GM19025 (cell line): ENCODE data around the gene PCED1B.
A peak's percentile ranks its signal among the peaks of the same experiment; 100 is the strongest.
"Not testable (repeated sequence)": the region's sequence is repeated elsewhere in the genome, so short reads cannot be mapped to it uniquely, and the experiment has no call there.

Source experiments
- ATAC-seq: cut with Tn5 transposase; IDR thresholded peaks from one replicate; pipeline ENCODE4 v1.9.1; 2021; ENCODE audit warnings: mild to moderate bottlenecking, low read depth, moderate library complexity; ENCODE audit not compliant: unreplicated experiment

Gene PCED1B

DNA sequence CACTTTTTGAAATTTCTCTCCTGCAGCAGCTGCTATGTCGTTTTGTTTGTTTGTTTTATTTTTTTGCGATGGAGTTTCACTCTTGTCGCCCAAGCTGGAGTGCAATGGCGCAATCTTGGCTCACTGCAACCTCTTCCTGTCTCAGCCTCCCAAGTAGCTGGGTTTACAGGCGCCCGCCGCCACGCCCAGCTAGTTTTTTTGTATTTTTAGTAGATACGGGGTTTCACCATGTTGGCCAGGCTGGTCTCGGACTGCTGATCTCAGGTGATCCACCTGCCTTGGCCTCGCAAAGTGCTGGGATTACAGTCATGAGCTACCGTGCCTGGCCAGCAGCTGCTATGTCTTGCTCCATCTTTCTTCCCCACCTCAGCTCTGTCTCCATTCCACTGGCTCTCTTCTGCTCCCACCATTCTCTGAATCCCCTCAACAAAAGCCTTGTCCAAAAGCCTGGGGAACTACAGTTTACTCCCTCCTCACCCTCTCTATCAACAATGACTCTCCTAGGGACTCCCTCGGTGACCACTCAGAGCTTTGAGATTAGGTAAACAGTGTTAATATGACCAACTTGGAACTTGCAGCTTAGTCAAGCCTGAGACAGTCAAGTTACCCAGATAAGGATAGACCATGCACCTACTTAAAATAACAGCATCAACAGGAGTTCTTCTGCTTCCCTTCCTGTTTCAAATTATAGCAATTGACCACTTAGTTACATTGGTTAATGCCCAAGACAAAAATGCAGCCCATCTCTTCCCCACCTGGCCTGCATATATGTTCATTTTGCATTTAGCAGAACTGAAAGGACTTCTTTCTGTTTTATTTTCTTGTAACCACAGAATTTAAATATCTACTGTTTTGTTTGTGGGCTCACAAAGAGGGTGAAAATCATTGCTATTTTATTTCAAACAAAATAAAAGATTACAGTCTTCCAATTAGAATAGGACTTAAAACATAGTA, 189.4 kb downstream of the PCED1B start:
- peak; percentile 80 for ATAC-seq

DNA sequence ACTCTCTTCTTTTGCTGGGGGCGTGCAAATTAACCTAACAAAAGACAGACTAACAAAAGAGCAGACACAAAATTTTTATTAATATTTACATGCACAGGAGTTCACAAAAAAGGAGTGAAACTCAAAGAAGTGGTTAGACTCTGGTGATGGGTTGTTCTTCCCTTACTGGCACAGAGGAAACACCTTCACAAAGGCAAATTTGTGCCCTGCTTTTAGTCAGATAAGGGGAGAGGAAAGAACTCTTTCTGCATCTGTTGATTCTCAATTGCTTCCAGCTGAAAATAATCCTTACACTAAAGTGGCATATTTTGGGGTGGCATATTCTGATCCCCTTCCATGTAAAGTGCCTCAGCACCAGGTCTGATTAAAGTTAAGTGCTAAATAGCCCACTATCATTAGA, 190.5 kb downstream of the PCED1B start:
- no peak for ATAC-seq

DNA sequence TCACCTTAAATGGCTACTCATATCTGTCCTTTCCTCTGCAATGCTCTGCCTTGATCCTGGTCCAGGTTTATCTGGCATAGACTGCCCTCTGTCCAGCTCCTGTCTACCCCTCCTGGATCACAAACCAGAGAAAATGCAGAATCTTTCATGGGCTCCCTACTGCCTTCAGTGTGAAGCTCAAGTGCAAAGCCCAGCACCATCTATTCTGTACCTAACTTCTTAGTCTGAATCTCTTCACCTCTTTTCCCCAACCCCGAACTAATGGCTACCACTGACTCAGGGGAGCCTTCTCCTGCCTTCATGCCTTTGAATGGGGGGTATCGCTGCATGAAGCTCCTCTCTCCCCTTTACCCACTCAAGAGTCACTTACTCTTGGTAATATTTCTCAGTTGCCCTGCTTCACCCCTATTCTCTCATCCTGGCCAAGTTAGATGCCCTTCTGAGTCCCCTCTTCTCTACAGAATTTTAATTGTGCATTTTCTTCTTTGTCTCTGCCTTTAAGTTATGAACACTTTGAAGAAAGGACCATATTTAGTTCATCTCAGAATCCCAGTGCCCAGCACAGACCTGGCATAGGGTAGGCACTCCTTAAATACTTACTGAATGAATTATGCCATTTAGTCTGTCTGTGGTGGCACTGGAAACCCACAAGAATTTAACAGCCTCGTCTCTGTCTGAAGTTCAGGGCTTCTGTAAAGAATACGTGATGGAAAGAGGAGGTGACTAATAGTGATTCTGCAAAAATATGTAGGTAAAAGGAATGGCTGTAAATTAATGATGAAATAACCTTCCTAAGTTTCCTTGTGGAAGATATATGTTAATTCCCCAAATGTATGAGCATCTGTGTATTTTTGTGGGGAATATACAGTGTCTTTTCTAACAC, 191.6 kb downstream of the PCED1B start:
- ATAC-seq: no peak

DNA sequence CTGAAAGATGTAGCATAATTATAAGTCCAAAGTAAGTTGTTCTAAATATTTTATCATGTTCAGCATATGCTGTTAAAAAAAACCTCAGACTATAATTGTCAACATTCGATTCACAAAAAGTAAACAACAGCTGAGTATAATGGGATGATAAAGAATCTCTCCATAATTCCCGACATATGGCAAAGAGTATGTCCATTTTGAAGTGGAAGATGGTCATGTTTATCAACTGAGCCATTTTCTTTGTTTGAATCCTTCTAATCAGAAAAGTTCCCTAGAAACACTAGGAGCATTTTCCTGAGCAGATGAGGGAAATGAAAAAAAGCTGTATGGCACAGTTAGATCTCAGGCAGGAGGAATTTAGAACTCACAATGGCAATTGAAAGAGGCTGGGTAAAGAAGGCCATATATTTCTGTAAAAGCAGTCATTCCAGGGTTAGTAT, 192.4 kb downstream of the PCED1B start:
- no peak for ATAC-seq

DNA sequence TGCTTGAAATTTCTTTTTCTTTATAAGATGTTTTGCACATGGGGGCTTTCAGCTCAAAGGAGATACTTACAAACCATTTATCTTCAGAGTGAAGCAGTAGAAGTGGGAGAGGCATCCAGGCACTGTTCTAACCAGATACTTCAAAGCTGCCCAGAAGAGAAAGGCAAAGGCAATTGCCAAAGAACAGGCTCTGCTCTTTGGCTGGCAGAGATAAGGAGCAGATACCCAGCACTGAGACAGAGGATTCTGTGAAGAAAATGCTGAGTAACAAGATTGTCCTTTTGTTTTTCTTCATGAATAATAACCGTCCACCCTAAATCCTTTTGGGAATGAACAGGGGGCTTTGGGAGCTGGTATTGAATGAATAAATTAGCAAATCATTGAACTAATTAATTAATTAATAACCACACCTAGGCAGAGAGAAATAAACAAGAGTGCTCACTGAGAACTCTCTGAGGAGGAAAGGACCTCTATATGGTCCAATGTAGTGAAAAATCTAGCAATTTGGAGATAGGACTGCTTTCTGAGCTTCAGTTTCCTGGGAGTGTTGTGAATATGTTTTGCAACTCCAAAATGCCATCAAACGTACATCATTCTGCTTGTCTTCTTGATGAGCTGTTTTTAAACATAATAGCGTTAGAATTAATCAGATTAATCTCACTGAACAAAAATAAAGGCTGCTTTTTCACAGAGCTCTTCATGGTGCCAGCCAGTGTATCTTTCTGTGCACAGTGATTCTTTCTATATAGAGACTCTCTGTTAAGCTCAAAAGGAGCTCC, 193.2 kb downstream of the PCED1B start:
- no peak for ATAC-seq

DNA sequence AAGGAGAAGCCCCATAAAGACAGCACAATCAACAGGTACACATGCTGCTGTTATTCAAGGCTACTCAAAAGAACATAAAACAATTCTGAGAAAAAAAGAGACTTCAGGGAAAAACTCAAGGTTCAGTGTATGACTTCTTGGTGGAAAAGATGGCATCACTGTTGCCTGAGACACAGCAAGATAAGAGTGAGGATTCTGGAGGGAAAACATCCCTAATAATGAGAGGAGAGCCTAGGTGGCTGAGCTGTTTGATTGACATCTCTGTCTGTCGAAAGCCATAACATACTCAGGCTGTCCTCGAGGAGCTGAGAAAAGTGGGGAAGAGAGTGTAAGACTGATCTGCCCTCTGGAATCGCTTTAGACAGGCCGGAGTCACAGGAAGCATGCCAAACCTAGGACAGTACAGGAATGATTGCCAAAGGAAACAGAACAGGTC, 193.8 kb downstream of the PCED1B start:
- ATAC-seq: no peak

DNA sequence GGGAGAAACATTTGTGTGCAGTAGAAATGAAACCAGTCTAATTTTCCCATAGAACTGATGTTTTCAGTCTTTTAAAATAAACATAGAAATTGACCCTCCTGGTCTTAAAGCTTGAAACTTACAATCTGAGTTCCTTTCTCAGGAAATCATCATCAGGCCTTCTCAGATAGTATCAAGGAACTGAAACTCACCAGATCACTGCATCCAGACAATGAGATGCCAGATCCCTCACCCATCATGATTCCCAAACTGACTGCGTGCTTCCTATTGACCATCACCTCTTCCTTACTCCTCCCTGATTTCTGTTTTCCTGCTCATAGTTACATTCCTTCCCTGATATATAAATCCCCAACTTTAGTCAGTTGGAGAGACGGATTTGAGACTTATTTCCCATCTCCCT, 195.3 kb downstream of the PCED1B start:
- no peak for ATAC-seq

DNA sequence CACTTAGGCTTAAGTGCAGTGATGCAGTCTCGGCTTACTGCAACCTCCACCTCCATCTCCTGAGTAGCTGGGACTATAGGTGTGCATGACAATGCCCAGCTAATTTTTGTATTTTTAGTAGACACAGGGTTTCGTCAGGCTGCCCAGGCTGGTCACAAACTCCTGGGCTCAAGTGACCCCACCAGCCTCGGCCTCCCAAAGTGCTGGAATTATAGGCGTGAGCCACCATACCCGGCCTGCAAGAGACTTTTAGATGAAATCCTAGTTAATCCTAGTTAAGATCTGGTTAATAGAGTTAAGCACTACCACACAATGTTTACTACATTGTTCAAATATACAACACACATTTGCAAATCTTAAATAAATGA, 196.8 kb downstream of the PCED1B start:
- no peak for ATAC-seq

DNA sequence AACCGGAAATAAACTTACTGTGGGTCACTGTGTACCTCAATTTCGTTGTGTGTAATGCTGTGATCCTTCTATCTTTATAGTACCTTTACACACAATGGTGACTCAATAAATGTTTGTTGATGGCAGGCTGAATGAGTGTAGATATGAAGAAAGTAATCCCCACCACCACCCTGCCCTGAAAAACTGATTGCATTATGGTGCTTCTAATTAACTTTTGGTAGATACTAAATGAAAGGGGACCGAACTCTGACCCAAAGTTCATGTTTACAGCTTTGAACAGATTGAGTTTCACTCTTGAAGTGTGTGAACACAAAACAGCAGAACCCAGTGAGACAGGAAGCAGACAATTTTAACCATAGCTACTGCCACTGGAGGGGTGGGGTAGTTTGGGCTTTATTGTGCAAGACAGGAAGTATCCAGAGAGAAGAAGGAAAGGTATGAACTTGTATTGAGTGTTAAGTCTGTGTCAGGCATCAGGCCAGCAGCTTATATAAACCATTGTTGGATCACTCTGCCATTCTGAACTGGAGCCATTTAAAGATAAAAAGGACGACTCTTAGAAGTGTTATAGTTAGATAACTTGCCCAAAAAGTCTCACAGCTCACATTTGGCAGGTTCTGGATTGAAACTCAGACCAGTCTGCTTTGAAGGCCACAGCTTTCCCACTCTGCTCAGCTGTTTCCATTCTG, 197.3 kb downstream of the PCED1B start:
- ATAC-seq: peak; percentile 90

DNA sequence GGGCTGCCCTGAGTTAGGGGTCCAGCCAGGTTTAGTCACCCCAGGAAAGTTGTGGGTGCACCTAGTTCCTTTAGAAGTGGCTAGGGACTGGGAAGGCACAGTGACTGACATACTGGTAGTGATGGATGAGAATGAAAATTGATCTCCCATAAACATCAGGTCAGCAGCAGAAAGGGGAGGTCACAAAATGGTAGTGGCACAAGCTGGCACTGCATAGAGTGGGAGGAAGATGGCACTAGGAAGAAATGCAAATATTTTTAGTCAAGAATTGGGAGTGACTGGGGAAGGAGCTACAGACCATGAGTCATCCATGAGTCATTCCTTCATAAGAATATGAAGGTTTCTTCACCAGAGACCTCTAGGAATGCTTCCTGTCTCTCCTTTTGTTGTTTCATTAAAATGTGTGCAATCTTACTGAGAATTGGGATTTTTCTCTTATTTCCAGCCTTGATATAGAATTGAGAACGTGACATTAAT, 198.6 kb downstream of the PCED1B start:
- ATAC-seq: no peak

DNA sequence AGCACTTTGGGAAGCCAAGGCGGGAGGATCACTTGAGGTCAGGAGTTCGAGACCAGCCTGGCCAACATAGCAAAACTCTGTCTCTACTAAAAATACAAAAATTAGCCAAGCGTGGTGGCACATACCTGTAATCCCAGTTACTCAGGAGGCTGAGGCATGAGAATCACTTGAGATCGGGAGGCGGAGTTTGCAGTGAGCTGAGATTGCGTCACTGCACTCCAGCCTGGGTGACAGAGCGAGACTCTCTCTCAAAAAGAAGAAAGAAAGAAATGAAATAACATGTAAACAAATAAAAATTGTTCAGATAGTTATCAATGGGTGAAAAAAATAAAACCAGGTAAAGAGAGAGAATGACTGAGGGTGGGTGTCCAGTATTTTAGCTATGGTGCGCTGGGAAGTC, 200.3 kb downstream of the PCED1B start:
- ATAC-seq: not testable (repeated sequence)

DNA sequence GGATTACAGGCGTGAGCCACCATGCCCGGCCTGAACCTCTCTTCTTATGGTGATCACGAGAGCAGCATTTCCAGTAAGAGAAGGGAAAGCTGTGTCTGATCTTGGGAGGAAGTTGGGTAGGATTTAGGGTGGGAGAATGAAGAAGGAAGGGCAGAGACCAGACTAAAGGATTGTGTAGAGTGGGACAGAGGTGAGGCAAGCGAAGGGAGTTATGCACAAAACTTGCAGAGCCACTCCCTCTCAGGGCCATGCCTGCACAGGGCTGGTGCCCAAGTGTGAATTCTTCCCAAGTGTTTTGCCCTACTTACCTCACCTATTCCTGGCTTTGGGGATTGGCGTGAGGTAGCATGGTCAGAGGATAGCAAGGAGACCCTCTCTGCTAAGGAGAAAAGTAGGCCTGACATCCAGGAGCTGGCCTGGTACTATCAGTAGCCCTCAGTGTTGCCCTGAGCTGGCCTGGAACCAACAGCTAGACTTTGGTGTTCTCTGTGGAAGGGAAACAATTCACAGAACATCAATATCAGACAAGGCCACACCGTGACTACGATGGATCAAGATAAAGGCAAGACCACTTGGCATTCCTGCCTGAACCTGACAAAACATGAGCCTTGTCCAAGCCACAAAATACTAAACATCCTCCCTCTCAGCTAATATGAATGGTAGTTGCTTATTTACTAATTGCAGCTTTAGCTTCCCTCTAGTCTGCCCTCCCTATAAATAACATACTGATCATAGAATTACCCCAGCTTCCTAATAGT, 201.3 kb downstream of the PCED1B start:
- no peak for ATAC-seq

DNA sequence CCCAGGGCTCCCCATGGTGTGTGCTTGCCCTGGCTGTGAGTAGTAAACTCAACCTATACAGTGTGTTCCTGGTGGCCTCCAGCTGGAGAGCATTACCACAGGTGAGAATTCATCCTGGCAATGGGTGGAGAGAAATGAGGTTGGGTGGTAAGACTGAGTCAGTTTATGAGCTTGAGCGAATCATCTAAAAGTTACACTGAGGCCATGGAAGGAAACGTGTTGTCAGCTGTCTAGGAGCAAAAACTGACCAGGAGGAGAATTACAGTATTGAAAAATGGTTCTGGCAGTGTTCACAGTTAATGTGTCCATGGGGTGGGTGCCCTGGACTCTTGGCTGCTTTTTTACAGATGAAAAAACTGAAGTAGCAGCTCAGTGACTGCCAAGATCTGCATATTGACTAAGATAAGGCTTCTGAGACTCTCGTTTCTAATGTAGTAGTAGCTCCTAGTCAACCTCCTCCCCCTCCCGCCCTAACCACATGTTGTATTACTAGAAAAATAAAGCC, 202.3 kb downstream of the PCED1B start:
- no peak for ATAC-seq

DNA sequence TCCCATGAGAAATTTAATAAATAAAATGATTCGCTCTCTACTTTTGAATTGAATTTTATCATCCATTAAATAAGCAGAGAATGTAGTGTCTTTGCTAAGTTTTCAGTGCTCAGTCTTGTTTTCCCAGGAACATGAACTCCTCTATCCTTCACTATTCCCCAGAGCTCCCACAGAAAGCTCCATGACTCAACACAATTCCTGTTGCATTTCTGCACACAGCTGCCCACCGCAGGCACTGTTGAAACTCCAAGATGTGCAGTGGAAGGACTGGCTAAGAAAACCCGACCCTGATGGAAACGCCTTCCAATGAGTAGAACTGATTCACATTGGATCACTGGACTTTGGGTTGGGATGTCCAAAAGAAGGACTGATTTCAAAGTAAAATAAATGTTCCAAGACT, 202.8 kb downstream of the PCED1B start:
- ATAC-seq: no peak
